Measurements from ENCODE around the gene ACO2. TPM values are rescaled to one million over a fixed set of nuclear protein-coding genes. Genes with fewer than 3 reads are reported as not detected.

Gene ACO2
- total and polyA plus RNA-seq, 2 of the 4 experiments (the other 2 are of a cell fraction), result 71.3 to 72.9 TPM

GRCh38 chr22:41471568-41471967 lies 2.7 kb downstream of the ACO2 start:
- in situ Hi-C loops (cut with MboI; ENCODE audit: low sequenced_read_pairs), result no loop called here

More at GRCh38 chr22:41471568-41471967, 2.7 kb downstream of the ACO2 start:
- intact Hi-C loops (cut with micrococcal nuclease) (no loop called here), dilution Hi-C loops (cut with HindIII; ENCODE audit: low sequenced_read_pairs, unreplicated experiment) (no loop called here)
- ATAC-seq (ENCODE audit: low read depth) (no peak), DNase-seq (no peak)
- Histone ChIP-seq H2BK20ac (ENCODE audit: low read depth, low read length) (no peak overlapping the region), H2AK9ac (replicated peaks; ENCODE audit: low read depth, low read length, poor library complexity) (no peak overlapping the region), H2BK15ac (ENCODE audit: low read depth, low read length) (no peak overlapping the region), H3K4me2 (ENCODE audit: low read depth, low read length) (no peak overlapping the region), H2AFZ (replicated peaks; ENCODE audit: low read length, poor library complexity) (no peak overlapping the region), H3K14ac (replicated peaks; ENCODE audit: low read depth, low read length) (no peak overlapping the region), H3K9me1 (ENCODE audit: insufficient read depth, low read length) (peaks cover 9% of the 10 kb centered on the region), H4K8ac (ENCODE audit: low read depth in 2 of 2, low read length in 2 of 2) (no peak overlapping the region), H3K56ac (ENCODE audit: extremely low read depth, insufficient read depth, low read length) (no peak overlapping the region), H4K5ac (ENCODE audit: low read depth, low read length) (no peak overlapping the region), H2BK120ac (ENCODE audit: low read depth, low read length) (no peak overlapping the region), H2AK5ac (ENCODE audit: low read depth, low read length) (no peak overlapping the region), H3K9me3 (ENCODE audit: control insufficient read depth, insufficient read depth, low read length) (no peaks in the 10 kb centered on the region), H3K79me1 (ENCODE audit: low read depth in 1 of 2, low read length in 2 of 2) (peaks cover 26 to 72% of the 10 kb centered on the region in 2 experiments), H4K20me1 (ENCODE audit: insufficient read depth, low read length) (peaks cover 7% of the 10 kb centered on the region; the same call in 1 of the 2 replicates), H3K4me3 (ENCODE audit: insufficient read depth, low read depth, low read length) (no peak overlapping the region), H3K4me1 (ENCODE audit: control insufficient read depth, insufficient read depth, low read length) (peaks cover 4% of the 10 kb centered on the region), H3K27me3 (ENCODE audit: control insufficient read depth, insufficient read depth, low read length) (no peaks in the 10 kb centered on the region), H3K23ac (ENCODE audit: low read depth, low read length) (no peak overlapping the region), H3K9ac (ENCODE audit: low read depth, low read length) (no peak overlapping the region), H3K4ac (ENCODE audit: low read depth, low read length) (no peak overlapping the region), H4K91ac (ENCODE audit: insufficient read depth, low read depth, low read length) (no peak overlapping the region), H3K18ac (ENCODE audit: low read depth, low read length) (no peak overlapping the region), H3K36me3 (ENCODE audit: control insufficient read depth, insufficient read depth, low read length) (peaks cover 10% of the 10 kb centered on the region), H3K27ac (ENCODE audit: insufficient read depth, low read length) (no peak overlapping the region), H2BK5ac (ENCODE audit: low read depth, low read length, poor library complexity, severe bottlenecking) (no peak overlapping the region)
- ChIA-PET POLR2A (ENCODE audit: unreplicated experiment) (no interaction called here), CTCF (no interaction called here)
- WGBS, 2 experiments (ENCODE audit: extremely low coverage in 2 of 2, insufficient read length in 1 of 2), result no CpG with 5 or more reads among the region's 2 CpGs
- TF ChIP-seq BHLHE40 (IDR thresholded peaks at IDR 0.05; ENCODE audit: low read depth, low read length) (no peak), RCOR1 (IDR thresholded peaks at IDR 0.05; ENCODE audit: insufficient replicate concordance, low read length) (no peak)
- no TSS peak for BruUV-seq (replicated peaks)
